ENCODE data around the gene SARS1. TPM values are rescaled to one million over a fixed set of nuclear protein-coding genes. Genes with fewer than 3 reads are reported as not detected.

SARS1 gene
- total and polyA plus RNA-seq, 7 experiments from 2014 or later: 110 to 179 (median 135) TPM

- peaks cover 0 to 4% (median 0%) of the 10 kb centered on the region in 5 donors for H3K36me3 Mint-ChIP-seq
- no peaks in the 10 kb centered on the region for H3K9me3 ChIP-seq (ENCODE audit: control insufficient read depth in 2 of 3, low read length in 3 of 3)
- POLR2A ChIA-PET: no interaction called here
- DNase-seq: no peak
- CTCF ChIA-PET: no interaction called here
- no peaks in the 10 kb centered on the region for H3K27me3 Mint-ChIP-seq
- peaks cover 0 to 10% (median 5%) of the 10 kb centered on the region in 7 donors for H3K4me1 Mint-ChIP-seq
- no peaks in the 10 kb centered on the region for H3K36me3 ChIP-seq (ENCODE audit: control insufficient read depth in 2 of 3, insufficient read depth in 3 of 3, low read length in 3 of 3)
- H3K9me3 Mint-ChIP-seq: no peaks in the 10 kb centered on the region
- no peak overlapping the region for H3K27ac ChIP-seq (ENCODE audit: low read depth, low read length)
- ATAC-seq: no peak
- H3K27ac Mint-ChIP-seq: peak overlapping the region in 1 of 9 donors; percentile 65
- intact Hi-C loops (cut with micrococcal nuclease): no loop called here
- H3K4me3 ChIP-seq (ENCODE audit: low read length): no peak overlapping the region
- no peaks in the 10 kb centered on the region for H3K4me1 ChIP-seq (ENCODE audit: control insufficient read depth in 2 of 2, insufficient read depth in 2 of 2, low read length in 2 of 2)
- no peak overlapping the region for H3K4me3 Mint-ChIP-seq
- no peaks in the 10 kb centered on the region for H3K27me3 ChIP-seq (ENCODE audit: control insufficient read depth in 2 of 2, insufficient read depth in 2 of 2, low read length in 2 of 2)
Measured at GRCh38 chr1:109274533-109275476, 61.1 kb downstream of the SARS1 start.

- CTCF ChIA-PET: interaction anchor here (0.6 to 3.9 kb wide), 6 partner anchors 10 to 260 kb away, joined by 3 to 33 read pairs (median 4); no protein-coding TSS in a partner anchor
- peaks cover 0 to 10% (median 5%) of the 10 kb centered on the region in 7 donors for H3K4me1 Mint-ChIP-seq
- H3K27ac Mint-ChIP-seq: no peak overlapping the region
- intact Hi-C loops (cut with micrococcal nuclease): no loop called here
- ATAC-seq: no peak
- H3K4me3 Mint-ChIP-seq: no peak overlapping the region
- Histone ChIP-seq H3K4me3 (ENCODE audit: low read length) (no peak overlapping the region), H3K9me3 (ENCODE audit: control insufficient read depth in 2 of 3, low read length in 3 of 3) (no peaks in the 10 kb centered on the region), H3K27ac (ENCODE audit: low read depth, low read length) (no peak overlapping the region), H3K4me1 (ENCODE audit: control insufficient read depth in 2 of 2, insufficient read depth in 2 of 2, low read length in 2 of 2) (no peaks in the 10 kb centered on the region), H3K27me3 (ENCODE audit: control insufficient read depth in 2 of 2, insufficient read depth in 2 of 2, low read length in 2 of 2) (no peaks in the 10 kb centered on the region), H3K36me3 (ENCODE audit: control insufficient read depth in 2 of 3, insufficient read depth in 3 of 3, low read length in 3 of 3) (no peaks in the 10 kb centered on the region)
- peaks cover 0 to 4% (median 0%) of the 10 kb centered on the region in 5 donors for H3K36me3 Mint-ChIP-seq
- H3K27me3 Mint-ChIP-seq: no peaks in the 10 kb centered on the region
- POLR2A ChIA-PET: interaction anchor here (1.4 kb wide), 1 partner anchor 122 kb away, joined by 5 read pairs; the partner anchor contains the start of gene SORT1
- no peaks in the 10 kb centered on the region for H3K9me3 Mint-ChIP-seq
- DNase-seq: no peak
Measured at GRCh38 chr1:109275706-109276345, 62.1 kb downstream of the SARS1 start.

DNA sequence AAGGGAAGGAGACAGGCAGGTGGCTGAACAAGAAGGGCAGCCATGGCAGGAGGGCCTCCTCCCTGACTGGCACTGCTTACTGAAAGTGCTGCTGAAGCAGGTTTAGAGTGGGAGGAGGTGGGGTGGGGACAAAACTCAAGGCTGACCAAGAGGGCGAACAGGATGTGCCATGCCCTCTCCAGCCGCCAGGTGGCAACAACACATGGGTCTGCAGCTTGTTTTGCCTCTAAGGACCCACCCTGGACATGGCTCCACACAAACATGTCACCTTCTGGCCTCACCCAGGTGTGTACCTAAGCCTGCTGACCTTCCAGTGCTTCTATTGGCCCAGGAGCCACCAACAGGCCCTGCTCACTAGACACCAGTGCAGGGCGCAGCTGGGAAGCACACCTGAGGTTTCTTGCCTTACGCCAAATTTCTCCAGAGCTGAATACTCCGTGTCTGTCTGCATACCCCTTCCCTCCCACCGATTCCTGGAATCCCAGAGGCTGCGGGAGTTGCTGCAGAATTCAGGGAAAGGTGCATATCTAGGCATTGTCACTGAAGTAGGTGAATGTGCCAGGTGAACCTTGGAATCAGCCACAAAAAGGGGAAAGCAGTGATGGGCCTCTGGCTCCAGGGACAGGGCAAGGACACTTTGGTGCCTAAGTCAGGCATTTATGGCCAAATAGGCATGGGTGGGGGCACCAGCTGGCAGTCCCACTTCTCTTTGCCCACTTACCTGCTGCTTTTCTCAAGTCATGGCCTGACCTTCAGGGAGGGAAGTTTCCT lies 63.9 kb downstream of the SARS1 start:
- ATAC-seq: peak; percentile 77
- no peaks in the 10 kb centered on the region for H3K9me3 ChIP-seq (ENCODE audit: control insufficient read depth in 2 of 3, low read length in 3 of 3)
- ChIA-PET POLR2A (interaction anchor here (1.4 kb wide), 1 partner anchor 254 kb away, joined by 4 read pairs; no protein-coding TSS in a partner anchor), CTCF (interaction anchor here (0.6 to 5.5 kb wide), 6 partner anchors 120 to 255 kb away, joined by 3 to 62 read pairs (median 10); partner anchors contain the start of genes AMIGO1 and SORT1)
- Mint-ChIP-seq H3K27me3 (no peaks in the 10 kb centered on the region), H3K4me1 (peaks cover 0 to 26% (median 10%) of the 10 kb centered on the region in 7 donors), H3K4me3 (no peak overlapping the region), H3K36me3 (peaks cover 0 to 8% (median 0%) of the 10 kb centered on the region in 5 donors), H3K27ac (peak overlapping the region in 1 of 9 donors; percentile 44), H3K9me3 (no peaks in the 10 kb centered on the region)
- intact Hi-C loops (cut with micrococcal nuclease): loop anchor here (1.0 kb wide), 2 partner anchors 122 to 255 kb away; no protein-coding TSS in a partner anchor
- peak in 7 of 9 donors; percentile 20 to 72 (median 35) for DNase-seq
- H3K27me3 ChIP-seq (ENCODE audit: control insufficient read depth in 2 of 2, insufficient read depth in 2 of 2, low read length in 2 of 2): no peaks in the 10 kb centered on the region
- H3K4me1 ChIP-seq (ENCODE audit: control insufficient read depth in 2 of 2, insufficient read depth in 2 of 2, low read length in 2 of 2): peaks cover 3% of the 10 kb centered on the region in 2 donors
- no peaks in the 10 kb centered on the region for H3K36me3 ChIP-seq (ENCODE audit: control insufficient read depth in 2 of 3, insufficient read depth in 3 of 3, low read length in 3 of 3)
- H3K4me3 ChIP-seq (ENCODE audit: low read length): no peak overlapping the region
- H3K27ac ChIP-seq (ENCODE audit: low read depth, low read length): no peak overlapping the region

- Histone ChIP-seq H3K36me3 (ENCODE audit: control insufficient read depth in 2 of 3, insufficient read depth in 3 of 3, low read length in 3 of 3) (no peaks in the 10 kb centered on the region), H3K4me3 (ENCODE audit: low read length) (no peak overlapping the region), H3K4me1 (ENCODE audit: control insufficient read depth in 2 of 2, insufficient read depth in 2 of 2, low read length in 2 of 2) (peaks cover 8 to 11% of the 10 kb centered on the region in 2 donors), H3K9me3 (ENCODE audit: control insufficient read depth in 2 of 3, low read length in 3 of 3) (no peaks in the 10 kb centered on the region), H3K27ac (ENCODE audit: low read depth, low read length) (no peak overlapping the region), H3K27me3 (ENCODE audit: control insufficient read depth in 2 of 2, insufficient read depth in 2 of 2, low read length in 2 of 2) (no peaks in the 10 kb centered on the region)
- intact Hi-C loops (cut with micrococcal nuclease): loop anchor here in 1 of 2 donors (10.0 kb wide), 1 partner anchor 315 kb away; the partner anchor contains the start of gene CLCC1
- Mint-ChIP-seq H3K4me3 (no peak overlapping the region), H3K27ac (peak overlapping the region in 3 of 9 donors; percentile 12 to 49 (median 15)), H3K9me3 (no peaks in the 10 kb centered on the region), H3K4me1 (peaks cover 6 to 36% (median 18%) of the 10 kb centered on the region in 7 donors), H3K36me3 (peaks cover 0 to 9% (median 0%) of the 10 kb centered on the region in 5 donors), H3K27me3 (no peaks in the 10 kb centered on the region)
- ATAC-seq: no peak
- POLR2A ChIA-PET: interaction anchor here (0.7 to 0.8 kb wide), 2 partner anchors 219 to 1370 kb away, joined by 3 to 6 read pairs; no protein-coding TSS in a partner anchor
- no peak for DNase-seq
- CTCF ChIA-PET: interaction anchor here (0.7 to 5.5 kb wide), 4 partner anchors 19 to 252 kb away, joined by 3 to 62 read pairs (median 19); partner anchors contain the start of gene SORT1
Measured at GRCh38 chr1:109279615-109280278, 66.0 kb downstream of the SARS1 start.

GRCh38 chr1:109280862-109281261 lies 67.1 kb downstream of the SARS1 start:
- no peak for ATAC-seq
- H3K4me3 Mint-ChIP-seq: no peak overlapping the region
- POLR2A ChIA-PET: no interaction called here
- H3K4me1 Mint-ChIP-seq: peaks cover 6 to 36% (median 18%) of the 10 kb centered on the region in 7 donors
- Histone ChIP-seq H3K27ac (ENCODE audit: low read depth, low read length) (no peak overlapping the region), H3K4me1 (ENCODE audit: control insufficient read depth in 2 of 2, insufficient read depth in 2 of 2, low read length in 2 of 2) (peaks cover 8 to 11% of the 10 kb centered on the region in 2 donors), H3K36me3 (ENCODE audit: control insufficient read depth in 2 of 3, insufficient read depth in 3 of 3, low read length in 3 of 3) (no peaks in the 10 kb centered on the region), H3K27me3 (ENCODE audit: control insufficient read depth in 2 of 2, insufficient read depth in 2 of 2, low read length in 2 of 2) (no peaks in the 10 kb centered on the region), H3K9me3 (ENCODE audit: control insufficient read depth in 2 of 3, low read length in 3 of 3) (no peaks in the 10 kb centered on the region), H3K4me3 (ENCODE audit: low read length) (no peak overlapping the region)
- CTCF ChIA-PET: interaction anchor here (4.5 to 5.5 kb wide), 2 partner anchors 117 to 251 kb away, joined by 22 to 62 read pairs; partner anchors contain the start of gene SORT1
- H3K9me3 Mint-ChIP-seq: no peaks in the 10 kb centered on the region
- peaks cover 0 to 1% (median 0%) of the 10 kb centered on the region in 5 donors for H3K27me3 Mint-ChIP-seq
- DNase-seq: no peak
- intact Hi-C loops (cut with micrococcal nuclease): loop anchor here in 1 of 2 donors (10.0 kb wide), 1 partner anchor 316 kb away; the partner anchor contains the start of gene CLCC1
- H3K36me3 Mint-ChIP-seq: peaks cover 0 to 9% (median 0%) of the 10 kb centered on the region in 5 donors
- no peak overlapping the region for H3K27ac Mint-ChIP-seq
